CD4-positive, alpha-beta T cell treated with Interleukin-17A for 1 hour (primary cell): ENCODE results near the gene HOXA6.

Experiments
- DNase-seq: peaks from one replicate; pipeline ENCODE4 v3.0.0-alpha.2; 2020

HOXA6 gene

DNA sequence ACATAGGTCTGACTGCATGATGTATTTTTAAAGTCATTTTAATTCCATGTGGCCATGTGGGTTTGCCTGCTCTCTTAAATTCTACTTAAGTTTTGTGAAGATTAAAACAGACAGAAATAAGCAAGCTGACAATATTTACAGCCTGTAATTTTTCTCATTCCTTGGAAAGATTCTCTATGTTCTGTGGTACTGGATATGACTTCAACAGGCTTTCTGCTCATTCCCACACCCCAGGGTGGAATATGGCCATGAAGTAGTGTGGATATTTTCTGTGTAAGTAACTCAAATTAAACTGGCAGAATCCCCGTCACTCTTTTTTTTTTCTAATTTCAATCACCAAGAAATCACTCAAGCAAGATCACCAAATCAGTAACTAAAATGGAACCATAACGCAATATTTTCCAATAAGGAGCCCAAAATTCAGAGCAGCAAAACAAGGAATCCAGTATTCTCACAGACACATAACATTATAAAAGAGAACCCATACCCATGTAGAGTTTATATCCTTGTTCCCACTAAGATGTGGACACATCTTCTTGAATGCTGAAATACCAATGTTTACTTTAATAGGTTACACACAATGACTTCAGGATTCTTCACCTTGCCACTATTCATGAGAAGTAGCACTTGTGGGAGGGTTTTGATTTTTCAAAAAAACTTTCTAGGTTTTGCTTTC lies 9.8 kb downstream of the HOXA6 start:
- no peak for DNase-seq

DNA sequence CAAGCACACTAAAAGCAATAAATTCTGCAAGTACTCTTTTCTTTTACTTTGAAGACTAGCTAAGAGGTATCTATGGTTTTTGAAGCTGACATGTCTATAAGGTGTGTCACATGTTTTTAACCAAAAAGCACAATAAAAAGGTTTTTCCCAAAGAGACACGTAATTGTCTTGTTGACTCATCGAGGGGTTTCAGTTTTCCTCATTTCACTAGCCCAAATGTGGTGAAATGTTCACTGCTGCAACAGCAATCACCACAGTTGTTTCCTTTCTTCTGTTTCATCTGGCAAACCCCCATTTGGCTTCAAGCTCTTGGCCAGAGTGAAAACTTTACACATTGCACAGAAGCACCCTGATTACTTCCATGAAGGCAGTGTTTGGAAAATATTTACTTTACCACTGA lies 13.2 kb downstream of the HOXA6 start:
- no peak for DNase-seq

DNA sequence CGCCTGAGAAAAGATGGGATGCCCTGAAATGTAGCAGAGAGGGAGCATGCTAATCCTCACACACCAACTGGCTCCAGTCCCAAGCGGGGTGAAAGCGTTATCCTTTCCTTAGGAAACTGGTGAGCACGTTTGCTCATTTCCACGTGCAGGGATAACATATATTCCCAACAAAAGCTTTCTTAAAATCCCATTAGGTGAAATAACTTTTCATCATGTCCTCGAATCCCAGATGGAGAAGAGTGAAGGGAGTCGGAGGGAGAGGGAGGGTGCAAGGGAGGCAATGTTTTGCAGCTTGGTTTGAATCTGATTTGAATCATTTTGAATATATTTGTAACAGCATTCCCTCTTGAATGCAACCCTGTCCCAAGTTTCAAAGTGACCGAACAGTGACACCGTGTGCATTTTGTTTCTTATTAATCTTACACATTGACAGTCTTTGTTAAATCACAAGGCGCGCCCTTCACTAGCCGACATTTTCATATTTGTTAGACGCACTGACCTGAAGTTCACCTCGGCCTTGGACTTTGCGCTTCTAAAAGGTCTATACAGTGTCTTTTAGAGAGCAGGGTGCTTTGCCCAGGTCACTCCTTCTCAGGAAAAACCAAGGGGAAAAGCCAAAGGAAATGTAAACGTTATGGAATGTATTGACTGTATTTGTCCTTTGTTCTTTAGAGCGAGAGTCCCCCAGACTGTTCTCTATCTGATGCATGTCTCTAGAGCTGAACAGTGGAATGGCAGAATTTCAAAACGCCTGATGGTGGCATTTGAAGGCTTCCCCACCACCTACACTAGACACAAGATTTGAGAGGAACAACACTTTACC lies 14.0 kb downstream of the HOXA6 start:
- no peak for DNase-seq

DNA sequence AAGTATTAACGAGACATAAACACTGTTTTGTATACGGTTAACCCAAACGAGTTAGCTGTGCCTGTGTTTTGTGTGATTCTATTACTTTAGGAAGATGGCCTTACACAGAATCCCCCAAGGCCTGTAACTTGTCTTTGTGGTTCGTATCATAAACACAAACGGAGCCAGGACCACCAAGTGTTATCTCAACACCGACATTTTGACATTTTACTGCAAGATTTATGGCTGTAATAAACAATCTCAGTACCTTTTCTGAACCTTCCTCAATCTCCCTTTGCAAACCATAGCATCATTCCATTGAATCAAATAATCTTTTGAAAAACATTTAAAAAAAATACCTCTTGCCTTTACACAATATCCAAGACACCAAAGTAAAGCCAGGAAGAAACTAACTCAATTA lies 14.6 kb downstream of the HOXA6 start:
- no peak for DNase-seq

DNA sequence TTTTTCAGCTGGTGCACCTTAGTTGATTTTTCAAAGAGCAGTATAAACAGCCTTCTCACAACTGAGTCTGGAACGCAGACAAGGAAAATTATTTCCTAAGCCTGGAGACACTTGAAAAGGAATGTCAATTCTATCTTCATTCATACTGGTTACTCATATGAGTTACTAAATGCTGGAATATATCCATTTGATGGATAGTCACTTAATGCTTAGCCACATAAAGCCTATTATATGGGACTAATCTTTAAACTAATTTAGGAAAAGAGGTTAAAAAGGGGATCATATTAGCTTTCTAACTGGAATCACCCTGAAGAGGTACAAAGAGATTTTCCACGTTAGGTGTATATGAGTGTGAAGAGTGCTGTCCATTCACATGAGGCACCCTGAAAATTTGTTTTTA lies 15.4 kb downstream of the HOXA6 start:
- DNase-seq: no peak

DNA sequence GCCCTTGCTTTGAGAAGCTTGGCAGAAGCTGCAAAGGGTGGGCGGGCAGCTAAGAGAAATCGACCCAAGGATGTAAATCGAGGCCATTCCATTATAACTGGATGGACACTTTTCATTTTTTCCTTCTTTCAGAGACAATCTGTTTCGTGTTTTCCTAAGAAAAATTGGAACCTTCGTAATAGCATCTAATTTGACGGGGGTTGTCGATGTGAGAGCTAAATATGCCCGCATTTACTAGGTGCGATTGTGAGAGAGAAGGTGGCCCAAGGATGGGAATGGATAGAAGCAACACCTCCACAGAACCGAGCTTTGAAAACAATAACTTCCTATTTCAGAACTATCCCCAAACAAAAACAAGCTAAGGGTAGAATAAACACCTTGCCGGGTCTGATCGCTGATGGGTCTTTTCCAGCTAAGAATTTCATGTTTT lies 16.2 kb downstream of the HOXA6 start:
- DNase-seq: no peak

DNA sequence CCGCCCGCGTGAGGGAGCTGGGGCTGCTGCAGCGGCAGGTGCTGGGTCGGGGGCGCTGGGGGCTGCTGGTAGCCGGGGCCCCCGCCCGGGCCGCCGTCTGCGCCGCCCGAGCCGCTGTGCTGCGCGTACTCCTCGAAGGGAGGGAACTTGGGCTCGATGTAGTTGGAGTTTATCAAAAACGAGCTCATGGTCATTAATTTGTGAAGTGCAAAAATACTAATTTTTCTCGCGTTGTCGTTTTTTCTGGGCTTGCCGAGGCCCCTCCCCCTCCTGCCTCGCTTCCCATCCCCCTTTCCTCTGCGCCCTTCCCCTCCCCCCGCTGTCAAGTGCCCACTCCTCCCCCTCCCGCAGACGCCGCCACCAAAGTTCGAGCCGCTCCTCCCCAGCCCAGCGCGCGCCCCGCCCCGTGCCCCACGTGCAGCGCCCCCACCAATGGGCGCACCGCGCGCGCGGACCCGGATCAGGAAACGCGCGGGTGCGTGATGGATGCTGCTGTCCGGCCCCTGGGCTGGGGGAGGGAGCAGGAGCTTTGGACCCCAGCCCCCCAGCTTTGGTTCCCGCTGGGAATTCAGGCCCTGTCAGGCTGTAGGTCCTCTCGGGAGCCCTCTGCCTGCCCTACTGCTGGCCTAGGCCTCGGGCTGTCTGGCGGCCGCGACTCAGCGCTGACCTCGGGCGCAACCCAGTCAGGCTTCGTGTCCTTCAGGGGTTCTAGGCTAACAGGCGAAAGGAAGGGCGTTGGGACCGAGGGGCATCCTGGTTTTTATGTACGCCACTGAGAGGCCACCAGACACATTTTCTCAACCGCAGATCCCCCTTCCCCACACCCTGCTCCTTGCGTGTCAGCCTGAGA lies 16.8 kb downstream of the HOXA6 start, which contains the start of gene HOXA4:
Gene HOXA4 (minus strand): TSS at position 218 of the 850 bp plus-strand sequence. CDS start 24 bp downstream, at position 194.
- DNase-seq: peak; percentile 78

DNA sequence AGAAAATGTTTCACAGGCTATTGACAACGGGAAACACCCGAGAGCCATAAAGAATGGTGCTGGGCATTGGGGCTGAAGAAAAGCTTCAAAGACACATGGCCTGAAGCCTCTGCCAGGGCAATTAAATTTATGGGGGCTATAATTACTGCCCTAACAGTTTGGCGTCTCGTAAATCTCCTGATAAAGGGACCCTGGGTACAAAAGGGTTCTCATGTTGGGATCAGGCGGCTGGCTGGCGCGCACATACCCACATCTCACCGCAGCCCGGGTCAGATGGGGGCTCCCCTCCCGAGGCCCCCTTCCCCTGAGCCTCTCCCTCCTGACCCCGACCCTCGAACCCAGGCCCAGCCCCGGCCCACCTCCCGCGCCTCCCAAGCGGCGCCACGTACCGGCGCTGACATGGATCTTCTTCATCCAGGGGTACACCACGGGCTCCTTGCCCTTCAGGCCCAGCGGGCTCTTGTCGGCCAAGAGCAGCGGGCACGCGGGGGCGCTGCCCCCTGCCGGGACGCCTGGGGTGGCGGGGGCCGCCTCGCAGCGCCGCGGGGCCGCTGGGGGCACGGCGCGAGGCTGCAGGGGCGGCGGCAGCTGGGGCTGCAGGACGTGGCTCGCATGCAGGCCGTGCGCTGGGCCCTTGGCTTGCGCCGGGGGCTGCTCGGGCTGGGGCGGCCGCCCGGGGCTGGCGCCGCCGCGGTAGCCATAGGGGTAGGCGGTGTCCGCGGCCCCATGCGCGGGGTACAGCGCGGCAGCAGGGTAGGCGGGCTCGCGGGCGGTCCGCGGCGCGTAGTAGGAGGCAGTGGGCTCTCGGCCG lies 17.6 kb downstream of the HOXA6 start:
- no peak for DNase-seq

DNA sequence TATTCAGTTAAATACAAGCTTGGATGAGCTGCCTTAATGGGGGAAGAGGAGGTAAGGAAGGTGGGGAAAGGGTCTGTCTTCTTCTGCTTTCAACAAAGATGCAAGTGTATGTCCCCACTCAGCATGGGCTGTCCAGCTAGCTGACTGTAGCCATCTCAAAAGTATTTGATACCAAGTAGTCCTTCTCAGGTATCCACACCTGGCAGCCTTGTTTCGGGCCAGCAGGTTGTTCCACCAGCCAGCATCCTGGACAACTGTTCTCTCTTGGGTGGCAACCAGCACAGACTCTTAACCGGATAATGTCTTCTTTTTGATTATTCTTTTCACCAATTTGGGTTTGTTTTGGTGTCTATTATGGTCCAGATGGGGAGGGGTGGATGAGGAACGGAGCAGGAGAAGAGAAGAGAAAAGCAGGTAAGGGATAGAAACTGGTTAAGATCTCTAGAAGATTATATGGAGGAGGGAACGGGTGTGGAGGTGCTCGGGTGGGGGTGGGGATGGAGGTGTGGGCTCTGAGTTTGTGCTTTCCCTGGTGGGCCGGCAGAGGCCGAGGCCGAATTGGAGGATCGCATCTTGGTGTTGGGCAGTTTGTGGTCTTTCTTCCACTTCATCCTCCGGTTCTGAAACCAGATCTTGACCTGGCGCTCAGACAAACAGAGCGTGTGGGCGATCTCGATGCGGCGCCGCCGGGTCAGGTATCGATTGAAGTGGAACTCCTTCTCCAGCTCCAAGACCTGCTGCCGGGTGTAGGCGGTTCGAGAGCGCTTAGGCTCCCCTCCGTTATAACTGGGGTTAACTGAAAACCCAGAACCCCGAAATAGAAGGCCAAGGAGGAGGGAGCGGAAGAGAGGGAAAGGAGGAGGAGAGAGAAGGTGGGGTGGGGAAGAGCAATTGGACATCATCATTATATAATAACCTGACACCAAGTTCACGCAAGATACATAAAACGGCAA lies 18.5 kb downstream of the HOXA6 start:
- no peak for DNase-seq

DNA sequence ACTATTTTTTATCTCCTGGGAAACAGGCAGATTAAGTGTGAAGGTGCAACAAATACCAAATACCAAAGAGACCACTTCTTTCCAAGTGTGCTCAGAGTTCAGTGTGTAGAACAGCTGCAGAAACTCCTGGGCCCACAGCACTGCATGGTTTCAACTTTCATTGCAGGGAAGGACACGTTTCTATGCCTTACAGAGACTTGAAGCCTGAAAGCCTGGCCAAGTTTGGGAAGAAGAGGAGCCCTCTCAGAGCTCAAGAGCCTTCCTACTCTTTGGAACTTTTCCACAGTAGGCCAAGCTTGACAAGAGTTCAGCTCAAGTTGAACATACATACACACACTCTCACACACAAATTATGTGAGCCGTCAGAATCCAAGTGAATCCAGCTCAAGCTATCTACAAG lies 19.5 kb downstream of the HOXA6 start:
- DNase-seq: no peak

DNA sequence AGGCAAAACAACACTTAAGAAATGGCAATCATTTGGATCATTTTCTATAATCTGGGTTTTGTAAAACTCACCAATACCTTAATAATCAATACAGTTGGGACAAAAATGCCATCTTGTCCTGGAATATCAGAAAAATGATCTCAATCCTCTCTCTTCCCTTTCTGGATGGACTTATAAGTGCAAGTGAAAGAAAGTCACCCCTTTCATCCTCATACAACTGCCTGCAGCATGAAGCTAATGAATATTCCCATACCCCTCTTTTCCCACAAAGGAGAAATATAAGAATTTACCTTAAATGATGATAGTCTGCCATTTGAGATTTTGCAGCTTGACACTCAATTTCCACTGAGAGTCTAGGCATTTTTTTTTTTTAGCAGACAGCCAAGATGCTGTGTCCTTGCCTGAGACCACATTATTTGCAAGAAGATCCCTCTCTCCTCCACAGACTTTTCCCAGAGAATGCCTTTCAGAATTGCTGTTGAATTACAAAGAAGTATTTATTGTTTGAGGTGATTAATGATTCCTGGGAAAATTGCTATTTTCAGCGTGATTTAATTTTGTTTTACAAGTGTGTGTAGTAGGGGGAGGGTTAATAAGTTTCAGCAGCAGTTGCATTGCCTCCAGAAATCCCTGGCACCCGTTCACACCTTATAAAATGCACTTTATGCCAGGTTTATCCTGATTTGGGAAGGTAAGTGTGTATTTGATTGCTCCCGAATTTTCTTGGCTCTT lies 20.8 kb downstream of the HOXA6 start:
- DNase-seq: no peak

DNA sequence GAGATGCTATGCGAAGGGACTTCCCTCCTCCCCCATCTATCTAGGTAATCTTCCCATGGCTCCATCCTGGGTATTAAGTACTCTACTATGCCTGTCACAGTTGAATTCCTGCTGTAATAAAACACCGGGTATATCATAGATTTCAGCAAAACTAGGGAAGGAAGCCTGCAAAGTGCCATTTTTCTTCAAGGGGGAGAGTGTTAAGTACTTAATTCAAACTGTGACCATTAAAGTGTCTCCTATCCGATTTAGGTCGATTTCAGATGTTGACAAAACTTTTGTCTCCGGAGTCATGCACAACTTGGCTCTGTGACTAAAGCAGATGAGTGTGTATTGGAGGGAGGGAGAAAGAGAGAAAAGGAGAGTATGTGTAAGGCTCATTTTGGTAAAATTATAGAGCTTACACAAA lies 21.6 kb downstream of the HOXA6 start:
- no peak for DNase-seq

DNA sequence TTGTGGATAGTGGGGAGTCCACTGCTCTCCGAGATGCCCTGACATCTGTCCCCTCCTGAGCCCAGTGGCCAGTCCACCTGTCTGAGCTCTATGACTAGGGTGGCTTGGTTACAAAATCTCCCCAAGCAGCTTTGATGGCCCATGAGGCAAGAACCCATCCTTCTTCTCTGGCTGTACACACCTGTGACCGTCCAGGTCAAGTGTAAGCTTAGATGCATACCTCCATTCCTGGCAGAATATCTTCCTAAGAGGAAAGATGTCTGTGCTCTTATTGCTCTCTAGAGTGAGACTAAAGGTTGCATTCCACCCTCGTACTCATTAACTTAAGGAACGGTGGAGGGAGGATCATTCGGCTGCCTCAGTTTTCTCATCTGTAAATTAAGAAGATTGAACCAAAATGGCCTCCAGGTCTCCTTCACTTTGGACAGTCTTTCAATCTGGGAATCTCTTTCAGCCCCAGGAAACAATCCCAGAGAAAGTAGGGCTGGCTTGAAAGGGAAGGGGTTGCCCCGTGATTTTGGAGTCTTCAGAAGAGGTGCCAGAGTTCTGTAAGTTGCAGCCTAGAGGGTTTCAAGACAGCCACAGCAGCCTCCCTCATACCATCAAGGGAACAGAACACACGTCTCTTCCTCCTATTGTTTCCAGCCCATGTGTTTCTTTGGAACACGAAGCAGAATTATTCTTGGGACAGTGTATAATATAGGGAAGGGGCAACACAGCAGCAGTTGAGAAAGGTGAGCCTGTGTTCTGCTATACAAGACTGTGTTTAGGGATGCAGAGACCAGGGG lies 22.5 kb downstream of the HOXA6 start:
- no peak for DNase-seq

DNA sequence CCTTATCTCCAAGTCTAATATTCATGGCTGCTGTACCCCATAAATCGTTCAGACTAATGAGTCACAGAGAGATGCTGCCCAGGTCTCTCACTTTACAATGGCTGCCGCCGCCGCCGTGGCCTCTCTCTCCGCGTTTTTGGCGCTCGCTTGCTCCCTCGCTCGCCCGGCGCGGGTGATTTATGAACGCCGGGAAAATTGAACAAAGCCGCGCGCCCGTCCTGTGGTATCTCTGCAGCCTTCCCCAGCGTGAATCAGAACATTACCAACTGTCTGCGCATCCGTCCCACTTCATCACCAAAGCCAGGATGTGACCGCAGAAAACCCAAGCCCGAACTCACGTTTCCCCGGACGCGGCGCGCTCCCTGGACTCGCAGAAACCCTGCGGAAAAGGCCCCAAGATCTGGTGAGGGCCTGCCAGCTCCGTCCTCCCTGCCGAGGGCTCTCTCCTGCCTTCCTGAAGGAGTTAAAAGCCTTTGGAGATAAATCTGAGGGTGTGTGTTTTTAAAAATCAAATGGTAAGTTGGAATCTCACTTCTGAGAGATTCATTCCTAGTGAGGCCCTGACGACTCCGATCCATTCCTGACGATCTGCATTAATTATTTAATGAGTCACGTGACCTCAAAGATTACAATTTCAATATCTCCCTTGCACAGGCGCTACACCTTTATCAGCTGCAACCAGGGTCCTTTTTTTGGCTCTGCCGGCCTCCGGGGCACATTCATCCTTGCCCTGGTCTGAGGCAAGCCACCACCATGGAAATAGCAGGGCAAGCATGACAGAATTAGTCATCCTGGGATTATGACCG lies 23.3 kb downstream of the HOXA6 start:
- DNase-seq: no peak

DNA sequence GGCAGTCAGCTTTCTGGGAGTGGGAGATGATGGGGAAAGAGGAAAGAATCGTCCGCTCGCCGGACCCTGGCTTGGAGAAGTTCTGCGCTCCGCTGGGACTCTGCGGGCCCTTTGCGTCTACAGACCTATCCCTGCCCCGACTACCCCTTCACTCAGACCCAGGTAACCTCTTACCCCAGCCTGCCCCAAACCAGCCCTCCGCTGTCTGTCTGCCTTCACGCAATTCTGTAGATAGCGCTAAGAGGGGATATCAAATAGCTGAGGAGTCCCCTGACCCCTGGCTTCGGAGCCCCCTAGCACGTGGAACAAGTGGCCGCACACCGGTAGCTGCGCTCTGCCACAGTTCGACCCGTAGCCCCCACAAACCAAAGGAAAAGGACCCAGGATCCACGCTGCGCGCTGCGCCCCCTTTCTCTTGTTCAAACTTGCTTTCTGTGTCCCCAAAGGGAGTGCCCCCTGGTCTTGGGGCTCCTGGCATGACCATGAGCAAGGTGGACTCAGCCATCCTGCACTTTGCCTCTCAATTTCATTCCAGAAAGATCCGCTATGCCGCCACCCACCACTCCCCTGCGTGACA lies 24.0 kb downstream of the HOXA6 start:
- DNase-seq: no peak

DNA sequence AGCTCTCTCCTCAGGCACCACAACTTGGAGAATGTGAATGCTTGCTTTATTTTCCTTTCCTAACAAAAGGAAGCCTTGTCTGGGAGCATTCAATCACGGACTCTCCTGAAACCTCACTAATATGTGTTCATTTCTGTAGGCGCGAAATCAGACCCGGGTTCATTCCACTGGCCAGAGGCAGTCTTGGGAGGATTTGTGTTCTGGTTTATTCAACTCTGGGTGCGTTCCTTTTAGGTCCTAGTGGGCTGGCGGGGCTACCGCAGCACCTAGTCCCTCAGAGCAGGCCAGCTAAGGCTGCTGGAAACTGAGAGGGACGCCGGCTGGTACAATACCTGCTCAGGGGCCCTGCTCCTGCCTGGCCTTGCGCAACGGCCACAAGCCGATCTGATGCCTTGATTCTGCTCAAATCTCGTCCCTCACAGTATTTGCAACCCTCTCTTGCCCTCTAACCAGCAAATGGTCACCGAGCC lies 24.5 kb downstream of the HOXA6 start:
- DNase-seq: no peak

DNA sequence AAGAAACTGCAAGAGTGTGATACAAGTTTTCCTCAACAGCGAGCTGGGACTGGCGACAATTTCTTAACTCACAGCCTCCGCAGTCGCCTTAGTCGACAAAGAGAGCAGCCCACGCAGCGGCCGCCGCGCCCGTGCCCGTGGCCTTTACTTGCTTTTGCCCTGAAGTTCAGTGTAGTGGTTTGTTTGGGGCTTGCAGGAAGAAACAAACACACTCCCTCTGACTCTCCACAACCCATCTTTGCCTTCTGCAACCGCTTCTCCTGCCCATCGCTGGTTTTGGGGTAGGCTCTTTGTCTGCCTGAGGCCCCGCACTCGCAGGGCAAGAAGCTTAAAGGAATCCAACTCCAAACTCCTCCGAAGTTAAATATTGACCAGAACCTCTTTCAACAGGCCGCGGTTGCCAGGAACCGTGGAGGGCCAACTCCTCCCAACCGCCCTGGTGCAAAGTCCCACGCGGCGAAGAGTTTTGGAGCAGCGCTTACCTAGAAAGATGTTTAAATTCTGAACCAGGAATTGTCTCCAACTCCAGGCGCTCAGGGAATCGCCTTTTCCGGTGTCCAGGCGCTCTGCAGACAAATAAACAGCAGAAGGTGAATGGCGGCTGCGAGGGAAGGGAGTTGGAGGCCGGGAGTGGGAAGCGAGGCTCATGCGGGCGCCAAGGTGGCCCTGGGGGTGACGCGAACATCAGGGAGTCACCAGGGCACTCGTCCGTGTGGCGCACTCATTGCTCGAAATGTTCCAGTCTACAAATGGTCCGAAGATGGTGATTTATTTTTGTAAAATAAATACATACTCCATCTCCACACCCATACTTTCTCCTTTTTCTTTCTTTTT lies 25.3 kb downstream of the HOXA6 start:
- no peak for DNase-seq
